Ovary (tissue), 3 donors: ENCODE results near the gene KIAA1217.

ENCODE experiments used
- CTCF ChIP-seq, 3 donors: fragments of 450-650 bp in 2 of 3; fragments of 200-600 bp in 1 of 3; IDR thresholded peaks; one replicate each; pipeline versions ENCODE4 v1.5.1 to v1.8.0; 2016 to 2022; ENCODE audit warnings: antibody characterized with exemption in 3 of 3, mild to moderate bottlenecking in 1 of 3
- EP300 ChIP-seq: sonication (generic); formaldehyde crosslinking; IDR thresholded peaks from one replicate; pipeline ENCODE4 v1.6.1; 2017; ENCODE audit warnings: antibody characterized with exemption
- donor health status: DM: no; HTN: no; CAD: no.

- TF ChIP-seq CTCF (IDR thresholded peaks at IDR 0.05) (no peak), EP300 (no peak)
Observed at GRCh38 chr10:24408365-24408764, 199.4 kb downstream of the KIAA1217 start.
